MM.1S (cell line): ENCODE results near the gene PRL.

Source experiments
- CTCF ChIP-seq: fragments of 300-600 bp; sonication (generic); IDR thresholded peaks from 2 replicates; pipeline ENCODE4 v1.5.1; 2016; ENCODE audit warnings: antibody characterized with exemption, low read length, mixed read lengths
- EZH2phosphoT487 ChIP-seq: fragments of 300-600 bp; sonication (generic); IDR thresholded peaks from 2 replicates; pipeline ENCODE4 v1.6.1; 2018; ENCODE audit warnings: antibody characterized with exemption, low read length

GRCh38 chr6:22296936-22297335, at the start of gene PRL:
- TF ChIP-seq CTCF (no peak), EZH2phosphoT487 (no peak)
